CD14-positive monocyte (primary cell): ENCODE measurements around the gene NAT10. TPM values are rescaled to one million over a fixed set of nuclear protein-coding genes. Genes with fewer than 3 reads are reported as not detected.
A peak's percentile ranks its signal among the peaks of the same experiment; 100 is the strongest.

Source experiments
- DNase-seq, 3 donors: peaks; one replicate each; pipeline ENCODE4 v3.0.0-alpha.2; 2011 to 2022
- H2AFZ ChIP-seq: 2 replicates; pipeline ENCODE4 v1.6.0; 2012; ENCODE audit warnings: mild to moderate bottlenecking, low read depth, low read length, inconsistent platforms; ENCODE audit not compliant: insufficient read depth, poor library complexity, severe bottlenecking
- H3K27ac ChIP-seq, 2 donors: 1 replicate in 1 of 2; 2 replicates in 1 of 2; pipeline ENCODE4 v1.5.1; 2012 to 2013; ENCODE audit warnings: low read length in 2 of 2, control low read depth in 1 of 2, inconsistent platforms in 1 of 2, low read depth in 1 of 2, mild to moderate bottlenecking in 1 of 2
- H3K27me3 ChIP-seq, 2 donors: one replicate each; pipeline versions ENCODE4 v1.6.0 to v1.6.1; 2011 to 2013; ENCODE audit warnings: low read length in 2 of 2; ENCODE audit not compliant: control insufficient read depth in 2 of 2, insufficient read depth in 2 of 2
- H3K36me3 ChIP-seq, 2 donors: replicated peaks in 1 of 2; 1 replicate in 1 of 2; 2 replicates in 1 of 2; pipeline versions ENCODE4 v1.5.1 to v1.6.1; 2012 to 2013; ENCODE audit warnings: low read length in 2 of 2, control low read depth in 1 of 2, inconsistent platforms in 1 of 2, mild to moderate bottlenecking in 1 of 2; ENCODE audit not compliant: insufficient read depth in 2 of 2, control insufficient read depth in 1 of 2
- H3K4me1 ChIP-seq, 2 donors: 1 replicate in 1 of 2; 2 replicates in 1 of 2; pipeline versions ENCODE4 v1.5.1 to v1.6.1; 2012 to 2013; ENCODE audit warnings: low read length in 2 of 2, control low read depth in 1 of 2, inconsistent platforms in 1 of 2, mild to moderate bottlenecking in 1 of 2, moderate library complexity in 1 of 2; ENCODE audit not compliant: insufficient read depth in 2 of 2, control insufficient read depth in 1 of 2
- H3K4me2 ChIP-seq: replicated peaks from 2 replicates; pipeline ENCODE3; 2012; ENCODE audit warnings: low read length, moderate library complexity, mild to moderate bottlenecking; ENCODE audit not compliant: poor library complexity, severe bottlenecking; ENCODE audit errors: extremely low read depth
- H3K4me3 ChIP-seq, 3 experiments: fragments of 200-600 bp in 1 of 3; sonication (generic) in 1 of 3; replicated peaks in 1 of 3; 1 replicate in 2 of 3; 2 replicates in 1 of 3; pipeline ENCODE4 v1.5.1; 2011 to 2013; ENCODE audit warnings: low read length in 3 of 3, mild to moderate bottlenecking in 3 of 3, control low read depth in 2 of 3, low read depth in 2 of 3, inconsistent platforms in 1 of 3, moderate library complexity in 1 of 3
- H3K79me2 ChIP-seq: 2 replicates; pipeline ENCODE4 v1.6.0; 2012; ENCODE audit warnings: mild to moderate bottlenecking, control low read depth, inconsistent platforms, low read length, moderate library complexity; ENCODE audit not compliant: insufficient read depth
- H3K9ac ChIP-seq: 2 replicates; pipeline ENCODE4 v1.6.0; 2017; ENCODE audit warnings: low read length, mild to moderate bottlenecking; ENCODE audit not compliant: insufficient read depth, poor library complexity, severe bottlenecking
- H3K9me3 ChIP-seq, 2 donors: replicated peaks in 1 of 2; 1 replicate in 1 of 2; 2 replicates in 1 of 2; pipeline versions ENCODE4 v1.5.1 to v1.6.1; 2012 to 2013; ENCODE audit warnings: low read length in 2 of 2, control low read depth in 1 of 2; ENCODE audit not compliant: control insufficient read depth in 1 of 2, insufficient read depth in 1 of 2
- H4K20me1 ChIP-seq: 2 replicates; pipeline ENCODE4 v1.6.0; 2012; ENCODE audit warnings: mild to moderate bottlenecking, low read length, control low read depth, moderate library complexity; ENCODE audit not compliant: insufficient read depth
- H3K27ac Mint-ChIP-seq, 7 donors: one replicate each; pipeline ENCODE4 v1.8.0; 2020; ENCODE audit warnings: mild to moderate bottlenecking in 7 of 7, mixed read lengths in 7 of 7, moderate library complexity in 6 of 7, inconsistent platforms in 2 of 7
- H3K27me3 Mint-ChIP-seq, 3 donors: one replicate each; pipeline ENCODE4 v1.8.0; 2021 to 2022; ENCODE audit warnings: low read depth in 3 of 3, mild to moderate bottlenecking in 3 of 3, mixed read lengths in 3 of 3, moderate library complexity in 3 of 3, inconsistent platforms in 1 of 3
- H3K36me3 Mint-ChIP-seq, 2 donors: one replicate each; pipeline ENCODE4 v1.8.0; 2020; ENCODE audit warnings: mixed read lengths in 2 of 2, inconsistent platforms in 1 of 2, mild to moderate bottlenecking in 1 of 2
- H3K4me1 Mint-ChIP-seq: one replicate; pipeline ENCODE4 v1.8.0; 2020; ENCODE audit warnings: mild to moderate bottlenecking, mixed read lengths
- H3K4me3 Mint-ChIP-seq, 2 donors: one replicate each; pipeline ENCODE4 v1.8.0; 2020; ENCODE audit warnings: mild to moderate bottlenecking in 2 of 2, mixed read lengths in 2 of 2, moderate library complexity in 1 of 2
- H3K9me3 Mint-ChIP-seq, 7 donors: one replicate each; pipeline ENCODE4 v1.8.0; 2020 to 2022; ENCODE audit warnings: mixed read lengths in 7 of 7, mild to moderate bottlenecking in 6 of 7, moderate library complexity in 6 of 7, inconsistent platforms in 2 of 7
- CTCF ChIP-seq: fragments of 200-600 bp; IDR thresholded peaks from one replicate; pipeline ENCODE4 v1.8.0; 2022; ENCODE audit warnings: antibody characterized with exemption, mild to moderate bottlenecking
- WGBS: methylation state at CpG from one replicate; pipeline ENCODE4 v1.1.5; 2013; ENCODE audit warnings: missing lambda C conversion rate; ENCODE audit not compliant: insufficient coverage; 5-methylcytosine and 5-hydroxymethylcytosine counted together
- intact Hi-C, 2 donors: fragments of 100-400 bp; cut with micrococcal nuclease; formaldehyde crosslinking; loops; one replicate each; pipeline versions ENCODE4 v1.15.0 to v1.15.1; 2023
- polyA plus RNA-seq, 3 donors: library from polyadenylated mRNA; depleted of rRNA in 1 of 3; unstranded in 2 of 3; stranded (reverse) in 1 of 3; fragments of 300-500 nt in 2 of 3; fragments of >200 nt in 1 of 3; fragmentation: Illumina TruSeq in 2 of 3; gene quantifications; 1 replicate in 2 of 3; 2 replicates in 1 of 3; pipeline ENCODE4 v1.2.3, GENCODE V29; 2012 to 2021

NAT10 gene
- polyA plus RNA-seq, 3 donors = 10.1 to 13.3 (median 13.1) TPM

GRCh38 chr11:34143048-34143447 is 37.6 kb downstream of the NAT10 start:
- Histone ChIP-seq H3K4me1 (peaks cover 3 to 5% of the 10 kb centered on the region in 2 donors), H3K9ac (no peak overlapping the region), H3K27ac (no peak overlapping the region), H2AFZ (no peak overlapping the region), H3K79me2 (no peaks in the 10 kb centered on the region), H3K9me3 (no peaks in the 10 kb centered on the region), H3K4me3 (no peak overlapping the region), H3K27me3 (no peaks in the 10 kb centered on the region), H3K4me2 (no peak overlapping the region), H3K36me3 (peaks cover 86 to 100% of the 10 kb centered on the region in 2 donors), H4K20me1 (no peaks in the 10 kb centered on the region)
- Mint-ChIP-seq H3K9me3 (no peaks in the 10 kb centered on the region), H3K27me3 (no peaks in the 10 kb centered on the region), H3K4me1 (peaks cover 13% of the 10 kb centered on the region), H3K4me3 (no peak overlapping the region), H3K36me3 (peaks cover 90 to 93% of the 10 kb centered on the region in 2 donors), H3K27ac (peak overlapping the region in 2 of 7 donors; percentile 39 to 72)
- TF ChIP-seq CTCF = no peak
- intact Hi-C loops = no loop called here
- 100% methylated on average over 1 of the region's 2 CpGs for WGBS
- DNase-seq = no peak

DNA sequence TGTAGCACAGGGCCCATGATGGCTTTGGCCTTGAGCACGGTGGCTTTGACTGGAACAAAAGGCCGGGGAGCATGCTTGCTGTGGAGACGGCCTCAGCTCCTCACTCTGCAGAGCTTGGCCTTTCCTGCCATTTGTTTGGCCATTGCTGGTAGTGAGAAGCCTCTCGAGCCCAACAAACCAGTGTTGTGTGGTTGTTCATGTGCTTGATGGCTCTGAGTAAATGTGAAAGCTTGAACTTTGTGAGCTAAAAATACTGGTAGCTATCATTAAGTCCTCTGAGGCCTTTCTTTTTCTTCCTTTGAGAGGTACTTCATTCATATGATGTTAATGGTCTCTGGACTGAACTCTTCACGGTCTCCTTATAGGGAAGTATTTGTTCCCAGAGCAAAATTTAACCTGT is 39.6 kb downstream of the NAT10 start:
- peaks cover 78 to 87% of the 10 kb centered on the region in 2 donors for H3K36me3 Mint-ChIP-seq
- Histone ChIP-seq H3K9me3 (no peaks in the 10 kb centered on the region), H3K9ac (no peak overlapping the region), H3K4me3 (no peak overlapping the region), H3K27ac (no peak overlapping the region), H3K36me3 (peaks cover 80 to 98% of the 10 kb centered on the region in 2 donors), H4K20me1 (no peaks in the 10 kb centered on the region), H3K4me2 (no peak overlapping the region), H3K79me2 (no peaks in the 10 kb centered on the region), H3K4me1 (peaks cover 15 to 18% of the 10 kb centered on the region in 2 donors), H2AFZ (no peak overlapping the region), H3K27me3 (no peaks in the 10 kb centered on the region)
- H3K27me3 Mint-ChIP-seq = no peaks in the 10 kb centered on the region
- H3K4me3 Mint-ChIP-seq = no peak overlapping the region
- H3K4me1 Mint-ChIP-seq = peaks cover 23% of the 10 kb centered on the region
- no peak for DNase-seq
- H3K27ac Mint-ChIP-seq = peak overlapping the region in 1 of 7 donors; percentile 26
- 90% methylated on average over 4 of the region's 5 CpGs for WGBS
- H3K9me3 Mint-ChIP-seq = no peaks in the 10 kb centered on the region
- intact Hi-C loops = no loop called here
- no peak for TF ChIP-seq CTCF
